HCT116 (cell line): Measurements from ENCODE around the gene ATP5F1A. TPM values are rescaled to one million over a fixed set of nuclear protein-coding genes. Genes with fewer than 3 reads are reported as not detected.

Experiments
- ATAC-seq: fragments of 200-7000 bp; cut with Tn5 transposase; 2 replicates; pipeline ENCODE4 v1.9.1; 2020; ENCODE audit warnings: mild to moderate bottlenecking, moderate library complexity
- BruUV-seq: library from RNA; stranded (reverse); fragments of 400-500 nt; replicated peaks from 2 replicates; lab custom pipeline; 2021; lab: Mats Ljungman, UMichigan
- CTCF ChIA-PET: fragments of 300-600 bp; sonication (Branson Sonifier 250); formaldehyde crosslinking; loops from one replicate; lab custom pipeline; 2021; ENCODE audit warnings: antibody characterized with exemption; lab: Charles Lee
- POLR2A ChIA-PET: fragments of 300-600, 350-600 bp; sonication (Branson Sonifier 250); formaldehyde crosslinking; loops from one replicate; lab custom pipeline; 2021; ENCODE audit warnings: antibody characterized with exemption; lab: Charles Lee
- RAD21 ChIA-PET, 2 experiments: fragments of 300-600 bp; sonication (Branson Sonifier 250); formaldehyde crosslinking; loops; one replicate each; lab custom pipeline; 2023; ENCODE audit warnings: low total read pairs in 2 of 2; ENCODE audit not compliant: uncharacterized antibody in 2 of 2, unreplicated experiment in 2 of 2, low non-redundant PET in 1 of 2; lab: Charles Lee
- DNase-seq: peaks from one replicate; pipeline ENCODE4 v3.0.0-alpha.2; 2010; ENCODE audit warnings: low read depth, low spot score
- H2AFZ ChIP-seq: fragments of 200-600 bp; shearing (Covaris generic), sonication (generic); 2 replicates; pipeline ENCODE4 v1.6.1; 2017; ENCODE audit warnings: low read depth, mixed run types, mixed read lengths, antibody characterized with exemption, low read length; ENCODE audit not compliant: poor library complexity, severe bottlenecking
- H3K27ac ChIP-seq: 2 replicates; pipeline ENCODE4 v1.5.1; 2012; ENCODE audit warnings: low read depth, low read length
- H3K27me3 ChIP-seq: fragments of 200-600 bp; sonication (generic); 2 replicates; pipeline ENCODE4 v1.6.1; 2016; ENCODE audit warnings: mixed run types, low read length, mixed read lengths; ENCODE audit not compliant: insufficient read depth
- H3K36me3 ChIP-seq, 2 experiments: fragments of 200-500 bp in 1 of 2; fragments of 200-600 bp in 1 of 2; sonication (Bioruptor generic) in 1 of 2; sonication (generic) in 1 of 2; 2 replicates each; pipeline versions ENCODE4 v1.5.1 to v1.6.1; 2014 to 2016; ENCODE audit warnings: low read length in 2 of 2, inconsistent platforms in 1 of 2, mixed read lengths in 1 of 2, mixed run types in 1 of 2; ENCODE audit not compliant: insufficient read depth in 2 of 2, control insufficient read depth in 1 of 2
- H3K4me1 ChIP-seq, 2 experiments: fragments of 200-600 bp in 1 of 2; sonication (generic) in 1 of 2; 2 replicates each; pipeline versions ENCODE4 v1.5.1 to v1.6.1; 2012 to 2017; ENCODE audit warnings: low read length in 2 of 2, inconsistent platforms in 1 of 2, mild to moderate bottlenecking in 1 of 2, mixed read lengths in 1 of 2, mixed run types in 1 of 2, moderate library complexity in 1 of 2; ENCODE audit not compliant: insufficient read depth in 2 of 2, control insufficient read depth in 1 of 2
- H3K4me2 ChIP-seq: fragments of 200-600 bp; sonication (generic); 2 replicates; pipeline ENCODE4 v1.6.1; 2017; ENCODE audit warnings: mixed run types, low read length, mixed read lengths
- H3K4me3 ChIP-seq, 2 experiments: fragments of 200-600 bp in 1 of 2; sonication (generic) in 1 of 2; replicated peaks in 1 of 2; 2 replicates each; pipeline ENCODE4 v1.5.1; 2011 to 2016; ENCODE audit warnings: low read length in 2 of 2, control low read depth in 1 of 2, low read depth in 1 of 2, mild to moderate bottlenecking in 1 of 2, mixed read lengths in 1 of 2, mixed run types in 1 of 2
- H3K79me2 ChIP-seq: fragments of 200-600 bp; sonication (generic); 2 replicates; pipeline ENCODE4 v1.6.1; 2017; ENCODE audit warnings: mild to moderate bottlenecking, mixed run types, low read length, moderate library complexity, mixed read lengths; ENCODE audit not compliant: insufficient read depth
- H3K9ac ChIP-seq: fragments of 200-600 bp; sonication (generic); 2 replicates; pipeline ENCODE4 v1.6.1; 2016; ENCODE audit warnings: low read length, mixed read lengths
- H3K9me2 ChIP-seq: fragments of 200-600 bp; sonication (generic), shearing (Covaris generic); 2 replicates; pipeline ENCODE4 v1.6.1; 2017; ENCODE audit warnings: mixed run types, mild to moderate bottlenecking, moderate library complexity; ENCODE audit not compliant: insufficient read depth
- H3K9me3 ChIP-seq, 2 experiments: fragments of 200-500 bp in 1 of 2; fragments of 200-600 bp in 1 of 2; sonication (Bioruptor generic) in 1 of 2; sonication (generic) in 1 of 2; 2 replicates each; pipeline ENCODE4 v1.6.1; 2014 to 2017; ENCODE audit warnings: low read length in 2 of 2, mixed read lengths in 2 of 2, inconsistent platforms in 1 of 2, low read depth in 1 of 2, mild to moderate bottlenecking in 1 of 2, mixed run types in 1 of 2, moderate library complexity in 1 of 2; ENCODE audit not compliant: control insufficient read depth in 1 of 2, insufficient read depth in 1 of 2
- H4K20me1 ChIP-seq: fragments of 200-600 bp; sonication (generic), shearing (Covaris generic); 2 replicates; pipeline ENCODE4 v1.6.1; 2017; ENCODE audit warnings: mixed run types, mild to moderate bottlenecking, moderate library complexity; ENCODE audit not compliant: insufficient read depth
- ELF1 ChIP-seq: IDR thresholded peaks from 2 replicates; pipeline ENCODE4 v1.6.1; 2012; ENCODE audit warnings: low read depth, borderline replicate concordance
- JUND ChIP-seq: IDR thresholded peaks from 2 replicates; pipeline ENCODE4 v1.6.1; 2012
- RAD21 ChIP-seq: IDR thresholded peaks from 2 replicates; pipeline ENCODE4 v1.6.1; 2012; ENCODE audit warnings: low read depth, mild to moderate bottlenecking
- SP1 ChIP-seq: IDR thresholded peaks from 2 replicates; pipeline ENCODE4 v1.6.1; 2012; ENCODE audit warnings: low read depth
- ZFX ChIP-seq: fragments of 450-650 bp; IDR thresholded peaks from 2 replicates; pipeline ENCODE4 v1.6.1; 2017
- intact Hi-C: fragments of 100-400 bp; cut with micrococcal nuclease; formaldehyde crosslinking; loops from 2 replicates; pipeline ENCODE4 v1.10.0; 2022
- total RNA-seq: library from RNA; stranded (reverse); gene quantifications from one replicate; pipeline ENCODE4 v1.2.1, GENCODE V29; 2021; ENCODE audit not compliant: unreplicated experiment
- TF ChIP-seq, protein P1 (sequence below), 3 experiments: fragments of 200-600 bp in 1 of 3; sonication (generic) in 1 of 3; IDR thresholded peaks in 2 of 3; conservative IDR thresholded peaks in 1 of 3; 2 replicates each; pipeline ENCODE4 v1.5.1; 2012 to 2017; ENCODE audit warnings: low read depth in 2 of 3, low read length in 2 of 3, antibody characterized with exemption in 1 of 3, borderline replicate concordance in 1 of 3, control low read depth in 1 of 3, mild to moderate bottlenecking in 1 of 3, mixed read lengths in 1 of 3, mixed run types in 1 of 3, moderate library complexity in 1 of 3; ENCODE audit not compliant: insufficient read depth in 1 of 3

The ATP5F1A gene
- total RNA-seq, 1 experiment from 2014 or later, result 563 TPM

DNA sequence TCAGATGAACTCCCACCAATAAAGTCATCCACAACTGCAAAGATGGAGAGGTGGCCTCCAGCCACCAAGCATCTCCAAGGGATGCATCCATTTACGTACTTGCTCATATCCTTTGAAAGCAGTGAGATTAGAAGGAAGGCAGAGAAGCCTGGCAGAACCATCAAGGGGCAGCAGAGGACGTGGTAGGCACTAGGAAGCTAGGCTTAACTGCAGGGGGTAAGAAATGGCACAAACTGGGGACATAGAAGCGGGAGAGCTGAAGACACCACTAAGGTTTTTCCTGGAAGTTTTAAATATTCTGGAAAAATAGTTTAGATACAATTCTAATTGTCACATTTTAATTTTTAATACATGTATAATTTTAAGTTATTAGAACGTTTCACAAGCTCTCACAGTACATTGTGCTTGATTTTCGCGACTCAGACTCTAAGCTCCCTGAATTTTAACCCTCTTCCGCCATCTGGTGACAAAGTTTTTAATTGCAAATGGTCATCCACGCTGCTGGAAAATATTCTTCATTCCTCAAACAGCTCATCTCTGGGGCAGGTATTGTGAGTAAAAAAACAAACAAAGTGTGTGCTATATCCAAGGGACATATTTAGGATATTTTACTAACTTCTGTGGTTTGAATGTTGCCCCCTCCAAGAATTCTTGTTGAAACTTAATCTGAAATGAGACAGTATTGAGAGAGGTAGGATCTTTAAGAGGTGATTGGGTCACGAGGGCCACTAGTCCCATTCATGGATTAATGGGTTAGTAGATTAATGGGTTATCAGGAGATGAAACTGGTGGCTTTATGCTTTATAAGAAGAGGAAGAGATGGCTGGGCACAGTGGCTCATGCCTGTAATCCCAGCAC lies 24.4 kb downstream of the ATP5F1A start:
- TF ChIP-seq RAD21 (peak; percentile 78), SP1 (no peak), ELF1 (no peak), ZFX (no peak), JUND (no peak)
- TF ChIP-seq, protein P1, sequence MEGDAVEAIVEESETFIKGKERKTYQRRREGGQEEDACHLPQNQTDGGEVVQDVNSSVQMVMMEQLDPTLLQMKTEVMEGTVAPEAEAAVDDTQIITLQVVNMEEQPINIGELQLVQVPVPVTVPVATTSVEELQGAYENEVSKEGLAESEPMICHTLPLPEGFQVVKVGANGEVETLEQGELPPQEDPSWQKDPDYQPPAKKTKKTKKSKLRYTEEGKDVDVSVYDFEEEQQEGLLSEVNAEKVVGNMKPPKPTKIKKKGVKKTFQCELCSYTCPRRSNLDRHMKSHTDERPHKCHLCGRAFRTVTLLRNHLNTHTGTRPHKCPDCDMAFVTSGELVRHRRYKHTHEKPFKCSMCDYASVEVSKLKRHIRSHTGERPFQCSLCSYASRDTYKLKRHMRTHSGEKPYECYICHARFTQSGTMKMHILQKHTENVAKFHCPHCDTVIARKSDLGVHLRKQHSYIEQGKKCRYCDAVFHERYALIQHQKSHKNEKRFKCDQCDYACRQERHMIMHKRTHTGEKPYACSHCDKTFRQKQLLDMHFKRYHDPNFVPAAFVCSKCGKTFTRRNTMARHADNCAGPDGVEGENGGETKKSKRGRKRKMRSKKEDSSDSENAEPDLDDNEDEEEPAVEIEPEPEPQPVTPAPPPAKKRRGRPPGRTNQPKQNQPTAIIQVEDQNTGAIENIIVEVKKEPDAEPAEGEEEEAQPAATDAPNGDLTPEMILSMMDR (IDR thresholded peaks at IDR 0.05 in 2 of 3, conservative IDR thresholded peaks at IDR 0.05 in 1 of 3; ENCODE audit: borderline replicate concordance in 1 of 3, insufficient read depth in 1 of 3, low read depth in 2 of 3, low read length in 2 of 3), result peak; percentile 48 to 68 (median 58); a peak in 5 of 6 replicates
- TF ChIP-seq, all 23 proteins: peak for 2
- peaks cover 0 to 5% of the 10 kb centered on the region in 2 experiments; a peak in 2 of 4 replicates for H3K36me3 ChIP-seq
- H2AFZ ChIP-seq, result no peak overlapping the region
- ChIA-PET CTCF (interaction anchor here (0.6 to 2.1 kb wide), 25 partner anchors 9 to 483 kb away, joined by 3 to 32 read pairs (median 3); no protein-coding TSS in a partner anchor), POLR2A (interaction anchor here (0.9 kb wide), 1 partner anchor 24 kb away, joined by 3 read pairs; no protein-coding TSS in a partner anchor), RAD21 (interaction anchor here in 1 of 2 experiments (0.8 to 1.6 kb wide), 3 partner anchors 99 to 164 kb away, joined by 3 to 5 read pairs (median 3); no protein-coding TSS in a partner anchor)
- no peak overlapping the region for H3K9ac ChIP-seq
- peak; percentile 51 for DNase-seq
- H3K79me2 ChIP-seq, result peaks cover 17% of the 10 kb centered on the region; the same call in 1 of the 2 replicates
- no TSS peak for BruUV-seq
- H3K27ac ChIP-seq, result no peak overlapping the region
- no peaks in the 10 kb centered on the region for H4K20me1 ChIP-seq
- no peak overlapping the region for H3K4me3 ChIP-seq
- H3K27me3 ChIP-seq, result no peaks in the 10 kb centered on the region
- peak; percentile 41 for ATAC-seq
- no peak overlapping the region for H3K4me2 ChIP-seq
- no peaks in the 10 kb centered on the region for H3K9me2 ChIP-seq
- H3K9me3 ChIP-seq, result no peaks in the 10 kb centered on the region
- intact Hi-C loops, result loop anchor here (1.0 to 5.0 kb wide), 4 partner anchors 99 to 408 kb away; no protein-coding TSS in a partner anchor
- peaks cover 18 to 38% of the 10 kb centered on the region in 2 experiments for H3K4me1 ChIP-seq
